ENCODE results near the gene TEKTIP1.

Gene TEKTIP1

DNA sequence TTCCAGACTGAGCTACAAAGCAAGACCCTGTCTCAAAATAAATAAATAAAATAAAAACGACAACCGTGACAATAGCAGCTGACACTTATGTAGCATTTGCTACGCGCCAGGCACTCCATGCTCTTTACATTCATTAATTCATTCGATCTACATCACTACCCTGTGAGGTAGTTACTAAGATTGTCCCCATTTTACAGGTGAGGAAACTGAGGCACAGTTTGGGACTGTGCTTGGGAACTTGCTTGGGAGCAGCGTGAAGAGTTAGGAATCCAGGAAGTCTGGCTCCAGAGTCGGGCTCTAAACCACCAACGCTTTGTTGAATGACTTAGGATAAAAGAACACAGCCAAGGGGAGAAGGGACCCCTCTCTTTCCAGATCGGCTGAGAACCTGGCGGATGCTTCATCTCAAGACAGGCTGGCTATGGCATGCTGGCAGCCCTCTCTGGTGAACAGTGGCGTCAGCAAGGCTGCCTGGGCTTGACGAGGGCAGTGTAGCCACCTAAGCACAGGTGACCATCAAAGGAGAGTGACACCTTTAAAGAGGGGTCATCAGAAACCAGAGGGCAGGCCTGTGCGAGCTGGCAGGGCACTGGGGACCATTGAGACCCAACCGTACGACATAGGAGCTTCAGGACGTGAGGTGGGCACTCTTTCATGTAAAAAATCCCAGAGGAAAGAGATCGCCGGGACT, 39.1 kb upstream of the TEKTIP1 start:
- Histone ChIP-seq H3K4me1 (ENCODE audit: insufficient read depth, low read length, severe bottlenecking) (peaks cover 13% of the 10 kb centered on the region), H3K27ac (ENCODE audit: low read depth, low read length, poor library complexity, severe bottlenecking) (peak overlapping the region; percentile 68)
- no peak for TF ChIP-seq EZH2 (IDR thresholded peaks at IDR 0.05; ENCODE audit: borderline replicate concordance, low read length)
- TF ChIP-seq, protein P1, sequence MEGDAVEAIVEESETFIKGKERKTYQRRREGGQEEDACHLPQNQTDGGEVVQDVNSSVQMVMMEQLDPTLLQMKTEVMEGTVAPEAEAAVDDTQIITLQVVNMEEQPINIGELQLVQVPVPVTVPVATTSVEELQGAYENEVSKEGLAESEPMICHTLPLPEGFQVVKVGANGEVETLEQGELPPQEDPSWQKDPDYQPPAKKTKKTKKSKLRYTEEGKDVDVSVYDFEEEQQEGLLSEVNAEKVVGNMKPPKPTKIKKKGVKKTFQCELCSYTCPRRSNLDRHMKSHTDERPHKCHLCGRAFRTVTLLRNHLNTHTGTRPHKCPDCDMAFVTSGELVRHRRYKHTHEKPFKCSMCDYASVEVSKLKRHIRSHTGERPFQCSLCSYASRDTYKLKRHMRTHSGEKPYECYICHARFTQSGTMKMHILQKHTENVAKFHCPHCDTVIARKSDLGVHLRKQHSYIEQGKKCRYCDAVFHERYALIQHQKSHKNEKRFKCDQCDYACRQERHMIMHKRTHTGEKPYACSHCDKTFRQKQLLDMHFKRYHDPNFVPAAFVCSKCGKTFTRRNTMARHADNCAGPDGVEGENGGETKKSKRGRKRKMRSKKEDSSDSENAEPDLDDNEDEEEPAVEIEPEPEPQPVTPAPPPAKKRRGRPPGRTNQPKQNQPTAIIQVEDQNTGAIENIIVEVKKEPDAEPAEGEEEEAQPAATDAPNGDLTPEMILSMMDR (IDR thresholded peaks at IDR 0.05; ENCODE audit: low read length): no peak

DNA sequence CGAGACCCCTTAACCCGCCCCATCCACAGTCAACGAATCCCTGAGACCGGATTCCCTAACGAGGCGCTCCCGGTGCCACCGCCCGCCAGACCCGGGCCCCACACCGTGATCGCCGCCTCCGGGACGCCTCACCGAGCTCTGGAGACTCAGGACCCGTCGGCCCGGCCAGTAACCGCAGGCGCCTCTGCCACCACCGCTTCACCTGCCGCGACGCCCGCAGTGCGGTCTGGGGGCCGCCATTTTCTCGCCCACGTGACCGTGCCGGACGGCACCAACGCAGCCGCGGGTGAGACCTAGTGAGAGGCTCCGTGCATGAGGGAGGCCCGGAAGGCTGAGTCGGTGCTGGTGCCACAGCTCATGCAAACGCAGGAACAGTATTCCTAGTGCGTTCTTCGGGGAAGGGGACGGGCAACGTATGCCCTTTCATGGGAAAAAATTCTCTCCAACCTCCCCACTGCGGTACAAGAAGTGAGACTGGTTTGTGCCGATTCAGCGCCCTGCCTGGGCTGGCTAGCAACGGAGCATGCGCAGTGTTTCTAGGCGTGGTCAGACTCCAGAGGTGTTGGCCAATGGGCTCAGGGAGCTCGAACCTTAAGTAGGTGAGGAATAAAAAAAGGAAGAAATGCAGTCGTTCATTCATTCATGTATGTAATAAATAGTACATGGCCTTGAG, 38.4 kb upstream of the TEKTIP1 start, which contains the start of gene DOHH:
TSS of gene DOHH (minus strand) at position 246 of the 673 bp plus-strand sequence. CDS start 3,860 bp downstream, outside the sequence.
- no peaks in the 10 kb centered on the region for H4K20me1 ChIP-seq (ENCODE audit: insufficient read depth, low read length)
- peaks cover 26% of the 10 kb centered on the region for H3K36me3 ChIP-seq (ENCODE audit: insufficient read depth, low read length)
- H3F3A ChIP-seq (ENCODE audit: insufficient read depth, low read length): no peaks in the 10 kb centered on the region
- no peak within 1 kb of the TSS for H2AFZ ChIP-seq (ENCODE audit: low read length)
- no peaks in the 10 kb centered on the region for H3K9me2 ChIP-seq (ENCODE audit: low read depth, low read length)
- H3K9ac ChIP-seq (ENCODE audit: low read length): peak within 1 kb of the TSS; percentile 98
- H3K79me2 ChIP-seq (ENCODE audit: insufficient read depth, low read length): peaks cover 13% of the 10 kb centered on the region
- H3K9me3 ChIP-seq (ENCODE audit: low read length): no peaks in the 10 kb centered on the region
- peak within 1 kb of the TSS; percentile 99 for H3K4me3 ChIP-seq (ENCODE audit: low read depth, low read length, poor library complexity, severe bottlenecking)
- peak within 1 kb of the TSS; percentile 68 for H3K27ac ChIP-seq (ENCODE audit: low read depth, low read length, poor library complexity, severe bottlenecking)
- TF ChIP-seq EZH2 (IDR thresholded peaks at IDR 0.05; ENCODE audit: borderline replicate concordance, low read length): no peak
- TF ChIP-seq, protein P1 (IDR thresholded peaks at IDR 0.05; ENCODE audit: low read length): no peak
- peaks cover 20% of the 10 kb centered on the region for H3K4me1 ChIP-seq (ENCODE audit: insufficient read depth, low read length, severe bottlenecking)
- peak within 1 kb of the TSS; percentile 100 for H3K4me2 ChIP-seq (ENCODE audit: low read length)
- H3K27me3 ChIP-seq (ENCODE audit: insufficient read depth, low read length): no peaks in the 10 kb centered on the region

More for the DNA sequence above, 39.1 kb upstream of the TEKTIP1 start:
- Histone ChIP-seq H3F3A (ENCODE audit: insufficient read depth, low read length) (no peaks in the 10 kb centered on the region), H2AFZ (ENCODE audit: low read length) (no peak overlapping the region), H3K27me3 (ENCODE audit: insufficient read depth, low read length) (no peaks in the 10 kb centered on the region), H3K9me3 (ENCODE audit: low read length) (no peaks in the 10 kb centered on the region), H3K79me2 (ENCODE audit: insufficient read depth, low read length) (peaks cover 13% of the 10 kb centered on the region), H3K9ac (ENCODE audit: low read length) (peak overlapping the region; percentile 98), H3K4me2 (ENCODE audit: low read length) (peak overlapping the region; percentile 100), H3K4me3 (ENCODE audit: low read depth, low read length, poor library complexity, severe bottlenecking) (peak overlapping the region; percentile 99), H3K36me3 (ENCODE audit: insufficient read depth, low read length) (peaks cover 31% of the 10 kb centered on the region), H3K9me2 (ENCODE audit: low read depth, low read length) (no peaks in the 10 kb centered on the region), H4K20me1 (ENCODE audit: insufficient read depth, low read length) (no peaks in the 10 kb centered on the region)

DNA sequence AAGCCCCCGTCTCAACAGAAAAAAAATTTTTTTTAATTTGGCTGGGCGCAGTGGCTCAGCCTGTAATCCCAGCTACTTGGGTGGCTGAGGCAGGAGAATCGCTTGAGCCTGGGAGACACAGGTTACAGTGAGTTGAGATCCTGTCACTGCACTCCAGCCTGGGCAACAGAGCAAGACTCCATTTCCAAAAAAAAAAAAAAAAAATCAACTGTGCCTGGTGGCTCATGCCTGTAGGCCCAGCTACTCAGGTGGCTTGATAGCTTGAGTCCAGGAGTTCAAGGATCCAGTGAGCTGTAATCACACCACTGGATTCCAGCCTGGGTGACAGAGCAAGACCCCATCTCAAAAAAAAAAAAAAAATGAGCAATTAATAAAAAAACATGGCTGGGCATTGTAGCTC, 37.2 kb upstream of the TEKTIP1 start:
- H3K4me2 ChIP-seq (ENCODE audit: low read length): no peak overlapping the region
- H3K9me3 ChIP-seq (ENCODE audit: low read length): no peaks in the 10 kb centered on the region
- H3K27me3 ChIP-seq (ENCODE audit: insufficient read depth, low read length): no peaks in the 10 kb centered on the region
- H3K79me2 ChIP-seq (ENCODE audit: insufficient read depth, low read length): peaks cover 18% of the 10 kb centered on the region
- no peak overlapping the region for H2AFZ ChIP-seq (ENCODE audit: low read length)
- no peaks in the 10 kb centered on the region for H3K9me2 ChIP-seq (ENCODE audit: low read depth, low read length)
- TF ChIP-seq EZH2 (IDR thresholded peaks at IDR 0.05; ENCODE audit: borderline replicate concordance, low read length): no peak
- TF ChIP-seq, protein P1 (IDR thresholded peaks at IDR 0.05; ENCODE audit: low read length): no peak
- H3F3A ChIP-seq (ENCODE audit: insufficient read depth, low read length): no peaks in the 10 kb centered on the region
- no peak overlapping the region for H3K9ac ChIP-seq (ENCODE audit: low read length)
- H3K4me3 ChIP-seq (ENCODE audit: low read depth, low read length, poor library complexity, severe bottlenecking): no peak overlapping the region
- peaks cover 14% of the 10 kb centered on the region; the same call in 1 of the 2 replicates for H3K36me3 ChIP-seq (ENCODE audit: insufficient read depth, low read length)
- no peak overlapping the region for H3K27ac ChIP-seq (ENCODE audit: low read depth, low read length, poor library complexity, severe bottlenecking)
- H4K20me1 ChIP-seq (ENCODE audit: insufficient read depth, low read length): no peaks in the 10 kb centered on the region
- H3K4me1 ChIP-seq (ENCODE audit: insufficient read depth, low read length, severe bottlenecking): peaks cover 21% of the 10 kb centered on the region
